HG03103 (cell line): ENCODE results near the gene GALR2.

Experiments
- ATAC-seq: cut with Tn5 transposase; IDR thresholded peaks from one replicate; pipeline ENCODE4 v1.9.1; 2021; ENCODE audit warnings: low read depth; ENCODE audit not compliant: unreplicated experiment

Gene GALR2

DNA sequence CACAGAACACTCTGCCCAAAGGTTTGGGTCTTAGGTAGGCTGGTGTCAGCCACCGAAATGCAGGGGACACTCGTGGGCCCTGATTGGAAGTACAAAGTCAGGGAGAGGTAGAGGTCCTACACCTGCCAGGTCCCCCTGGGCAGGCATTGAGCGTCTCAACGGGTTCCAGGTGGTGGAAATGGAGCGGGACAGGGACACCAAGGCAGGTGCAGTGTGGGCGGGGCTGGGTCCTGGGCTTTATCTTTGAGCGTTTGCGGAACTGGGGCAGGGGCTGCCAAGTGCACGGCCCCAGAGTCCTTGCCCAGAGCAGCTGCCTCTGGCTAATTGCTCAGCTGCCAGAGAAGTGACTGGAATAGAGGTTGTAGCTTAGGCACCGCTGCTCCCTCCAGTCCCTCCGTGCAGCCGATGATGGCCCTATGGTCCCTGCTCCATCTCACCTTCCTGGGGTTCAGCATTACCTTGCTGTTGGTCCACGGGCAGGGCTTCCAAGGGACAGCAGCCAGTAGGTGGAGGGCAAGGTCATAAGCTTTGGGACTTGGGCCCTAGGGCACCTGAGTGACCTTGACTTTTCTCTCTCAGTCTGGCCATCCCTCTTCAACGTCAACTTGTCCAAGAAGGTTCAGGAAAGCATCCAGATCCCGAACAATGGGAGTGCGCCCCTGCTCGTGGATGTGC, 4.4 kb downstream of the GALR2 start, which contains the start of gene ZACN:
ZACN (plus strand) TSS at position 323 of the 675 bp plus-strand sequence; CDS start at position 406, 83 bp downstream.
- no peak for ATAC-seq

GRCh38 chr17:76079535-76079955, 5.0 kb downstream of the GALR2 start:
- ATAC-seq: no peak

DNA sequence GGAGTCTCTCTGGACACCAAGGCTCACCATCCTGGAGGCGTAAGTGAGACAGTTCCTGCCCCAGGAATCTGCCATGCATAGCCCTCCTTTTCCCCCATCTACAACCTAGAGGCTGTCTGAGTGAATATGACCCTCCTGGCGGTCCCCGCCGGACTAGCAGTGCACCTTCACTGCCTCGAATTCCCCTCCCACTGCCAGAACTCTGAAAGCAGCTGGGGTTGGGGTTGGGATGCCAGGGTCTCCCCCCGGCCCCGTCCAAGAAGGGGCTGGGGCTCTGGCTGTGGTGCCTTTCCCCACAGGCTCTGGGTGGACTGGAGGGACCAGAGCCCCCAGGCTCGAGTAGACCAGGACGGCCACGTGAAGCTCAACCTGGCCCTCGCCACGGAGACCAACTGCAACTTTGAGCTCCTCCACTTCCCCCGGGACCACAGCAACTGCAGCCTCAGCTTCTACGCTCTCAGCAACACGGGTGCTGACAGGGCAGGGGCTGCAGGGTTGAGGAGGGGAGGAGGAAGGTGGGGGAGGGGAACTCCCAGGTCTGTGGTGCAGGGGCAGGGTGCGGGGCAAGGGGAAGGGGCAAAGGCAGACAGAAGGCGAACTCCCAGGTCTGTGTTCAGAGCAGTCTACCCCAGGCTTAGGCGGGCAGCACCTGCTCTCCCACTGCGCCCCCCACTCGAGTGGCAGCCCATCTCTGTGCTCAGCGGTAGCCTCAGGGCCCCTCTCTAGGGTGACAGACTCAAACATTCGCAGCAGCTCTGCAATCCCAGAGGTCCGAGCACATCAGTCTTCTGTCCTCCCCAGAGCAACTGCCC, 5.6 kb downstream of the GALR2 start:
- ATAC-seq: no peak

DNA sequence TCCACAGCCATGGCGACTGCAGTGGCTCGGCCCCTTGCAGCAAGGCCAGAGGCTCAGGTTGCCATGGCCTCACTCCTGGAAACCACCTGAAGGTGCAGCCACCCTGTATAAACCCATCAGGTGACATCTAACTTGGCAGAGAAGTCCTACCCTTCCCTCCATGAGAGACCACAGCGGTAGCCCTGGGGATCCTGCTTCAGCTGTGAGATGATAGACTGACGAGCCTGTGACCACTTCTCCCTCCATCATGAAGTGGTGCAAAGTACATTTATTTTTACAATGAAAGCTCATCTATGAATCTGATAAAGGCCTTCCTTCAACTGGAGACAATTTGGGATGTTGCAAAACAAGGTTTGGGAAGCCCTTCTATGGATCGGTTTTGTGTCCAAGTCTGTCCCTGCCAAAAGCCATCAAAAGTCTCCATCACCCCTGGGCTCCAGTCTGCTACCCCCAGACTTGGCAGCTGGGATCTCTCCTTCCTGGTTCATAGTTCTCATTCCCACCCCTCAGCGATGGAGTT, 6.2 kb downstream of the GALR2 start:
- ATAC-seq: no peak

DNA sequence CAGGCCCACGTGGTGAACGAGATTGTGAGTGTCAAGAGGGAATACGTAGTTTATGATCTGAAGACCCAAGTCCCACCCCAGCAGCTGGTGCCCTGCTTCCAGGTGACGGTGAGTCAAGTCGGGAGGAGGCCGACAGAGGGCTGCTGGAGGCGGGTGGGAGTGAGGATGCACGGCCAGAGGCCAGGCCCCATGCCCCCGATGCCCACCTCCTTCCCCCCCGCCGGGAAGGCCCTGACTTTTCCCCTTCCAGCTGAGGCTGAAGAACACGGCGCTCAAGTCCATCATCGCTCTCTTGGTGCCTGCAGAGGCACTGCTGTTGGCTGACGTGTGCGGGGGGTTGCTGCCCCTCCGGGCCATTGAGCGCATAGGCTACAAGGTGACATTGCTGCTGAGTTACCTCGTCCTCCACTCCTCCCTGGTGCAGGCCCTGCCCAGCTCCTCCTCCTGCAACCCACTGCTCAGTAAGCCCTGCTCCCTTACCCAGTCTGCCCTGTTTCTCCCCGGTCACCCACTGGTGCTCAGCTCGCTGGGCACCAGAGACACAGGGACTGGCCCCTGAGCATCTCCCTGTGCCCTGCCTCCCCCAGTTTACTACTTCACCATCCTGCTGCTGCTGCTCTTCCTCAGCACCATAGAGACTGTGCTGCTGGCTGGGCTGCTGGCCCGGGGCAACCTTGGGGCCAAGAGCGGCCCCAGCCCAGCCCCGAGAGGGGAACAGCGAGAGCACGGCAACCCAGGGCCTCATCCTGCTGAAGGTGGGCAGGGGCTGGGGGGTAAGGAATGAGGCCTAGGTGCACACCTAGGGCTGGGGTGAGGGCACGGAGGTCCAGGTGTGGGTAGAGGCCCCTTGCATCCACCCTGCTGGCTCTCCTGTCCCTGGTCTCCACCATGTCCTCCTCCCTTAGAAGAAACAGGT, 7.0 kb downstream of the GALR2 start:
- no peak for ATAC-seq

DNA sequence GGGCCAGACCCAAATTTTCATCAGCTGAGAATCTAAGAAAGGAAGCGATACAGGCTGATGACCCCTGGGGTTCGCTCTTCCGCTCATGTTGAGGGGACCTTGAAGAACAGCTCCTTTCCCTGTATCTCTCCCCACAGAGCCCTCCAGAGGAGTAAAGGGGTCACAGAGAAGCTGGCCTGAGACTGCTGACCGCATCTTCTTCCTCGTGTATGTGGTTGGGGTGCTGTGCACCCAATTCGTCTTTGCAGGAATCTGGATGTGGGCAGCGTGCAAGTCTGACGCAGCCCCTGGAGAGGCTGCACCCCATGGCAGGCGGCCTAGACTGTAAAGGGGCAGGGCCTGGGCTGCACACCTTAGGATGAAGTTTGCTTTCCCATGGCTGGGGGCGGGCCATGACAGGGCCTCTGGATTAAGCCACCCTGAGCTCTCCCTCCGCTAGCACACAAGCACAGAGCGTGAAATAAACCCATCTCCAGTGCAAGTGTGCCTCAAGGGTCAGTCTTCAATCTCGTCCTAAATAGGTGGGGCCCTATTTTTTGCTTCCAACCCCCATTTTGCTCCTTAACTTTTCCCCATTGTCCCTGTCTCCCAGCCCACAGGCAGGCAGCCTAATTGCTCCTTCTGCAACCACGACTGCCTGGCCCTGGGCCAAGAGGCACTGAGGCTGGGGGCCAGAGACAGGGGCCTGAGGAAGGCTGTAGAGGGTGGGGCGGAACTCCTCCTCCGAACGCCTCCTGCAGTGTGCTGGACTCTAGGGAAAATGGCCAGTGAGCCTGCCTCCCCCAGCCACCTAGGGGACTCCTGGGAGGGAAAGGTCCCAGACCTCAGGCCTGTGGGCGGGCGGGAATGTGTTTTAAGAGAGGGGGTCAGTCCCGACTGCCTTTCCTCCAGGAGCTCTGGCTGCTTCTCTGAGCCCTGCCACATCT, 8.0 kb downstream of the GALR2 start:
- no peak for ATAC-seq

DNA sequence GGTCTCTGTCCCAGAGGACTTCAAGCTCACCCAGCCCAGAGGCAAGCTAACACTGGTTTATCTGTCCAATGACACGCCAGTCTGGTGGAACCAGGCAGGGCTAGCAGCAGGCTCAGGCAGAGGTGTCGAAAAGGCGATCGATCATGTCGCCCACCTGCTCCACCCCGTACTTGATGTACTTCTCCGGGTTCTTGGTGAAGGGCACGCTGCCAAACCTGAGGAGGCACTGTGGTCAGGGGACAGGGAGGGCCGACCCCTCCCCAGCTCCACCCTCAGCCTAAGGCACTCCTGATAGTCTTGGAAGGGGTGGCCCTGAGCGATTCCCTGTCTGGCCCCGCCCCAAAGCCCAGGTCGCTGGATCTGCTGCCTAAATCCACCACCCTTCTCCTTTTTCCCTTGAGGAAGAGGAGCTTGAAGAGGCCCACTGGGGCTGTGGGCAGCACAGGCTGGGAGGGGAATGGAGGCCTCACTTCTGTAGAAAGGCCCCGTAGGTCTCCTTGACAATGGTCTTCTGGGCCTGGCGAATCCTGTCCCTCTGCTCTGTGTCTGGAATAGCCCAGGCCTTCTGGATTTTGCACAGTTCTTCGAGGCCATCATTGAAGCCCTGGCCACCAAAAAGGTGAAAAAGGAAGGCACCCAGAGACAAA, 9.1 kb downstream of the GALR2 start:
- no peak for ATAC-seq

- no peak for ATAC-seq
These were observed 10.6 kb downstream of the GALR2 start for GRCh38 chr17:76085066-76085730.

DNA sequence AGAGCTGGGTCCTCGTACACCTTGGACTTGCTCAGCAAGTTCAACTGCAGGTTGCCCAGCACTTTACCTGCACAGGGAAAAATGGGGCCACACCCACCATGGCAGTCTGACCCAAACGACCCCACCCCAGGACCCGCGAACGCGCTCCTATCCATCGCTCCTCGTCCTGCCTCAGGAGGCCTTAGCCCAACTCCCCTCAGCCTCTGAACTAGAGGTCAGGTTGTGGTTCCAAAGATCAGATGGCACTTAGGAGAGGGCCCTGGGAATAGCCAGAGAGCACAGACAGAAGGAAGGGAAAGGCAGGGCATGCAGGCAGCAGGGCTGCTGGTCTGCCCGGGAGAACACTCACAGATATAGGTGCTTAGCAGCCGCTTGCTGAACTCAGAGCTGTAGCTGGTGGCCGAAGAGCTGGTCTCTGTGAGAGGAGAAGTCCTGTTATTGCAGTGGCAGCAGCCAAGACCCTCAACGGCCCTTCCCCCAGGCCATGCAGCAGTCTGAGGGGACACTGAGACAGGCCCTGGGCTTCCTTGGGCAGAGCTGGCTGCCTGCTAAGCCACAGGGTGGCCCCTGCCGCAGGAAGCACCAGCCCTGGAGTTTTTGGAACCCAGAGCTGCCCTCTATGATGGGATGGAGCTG, 11.3 kb downstream of the GALR2 start:
- no peak for ATAC-seq

- no peak for ATAC-seq
These were observed 11.8 kb downstream of the GALR2 start for GRCh38 chr17:76086384-76086783.

DNA sequence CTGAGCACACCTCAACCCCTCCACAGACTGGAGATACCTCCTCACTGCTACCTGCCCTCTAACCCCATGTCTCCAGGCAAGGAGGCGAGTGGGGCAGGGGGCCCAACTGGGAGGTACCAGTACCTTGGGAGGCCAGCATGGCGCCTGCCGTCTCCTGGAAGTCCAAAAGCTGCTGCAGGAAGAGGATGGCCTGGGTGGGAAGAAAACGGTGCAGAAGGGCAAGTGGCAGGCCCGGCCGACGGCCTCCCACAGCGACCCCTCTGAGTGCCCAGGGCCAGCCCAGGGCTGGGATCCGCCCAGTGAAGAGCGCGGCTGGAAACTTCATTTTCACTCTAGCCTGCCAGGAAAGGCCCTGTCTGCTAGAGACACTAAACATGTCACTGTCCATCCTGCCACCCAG, 12.9 kb downstream of the GALR2 start:
- no peak for ATAC-seq

DNA sequence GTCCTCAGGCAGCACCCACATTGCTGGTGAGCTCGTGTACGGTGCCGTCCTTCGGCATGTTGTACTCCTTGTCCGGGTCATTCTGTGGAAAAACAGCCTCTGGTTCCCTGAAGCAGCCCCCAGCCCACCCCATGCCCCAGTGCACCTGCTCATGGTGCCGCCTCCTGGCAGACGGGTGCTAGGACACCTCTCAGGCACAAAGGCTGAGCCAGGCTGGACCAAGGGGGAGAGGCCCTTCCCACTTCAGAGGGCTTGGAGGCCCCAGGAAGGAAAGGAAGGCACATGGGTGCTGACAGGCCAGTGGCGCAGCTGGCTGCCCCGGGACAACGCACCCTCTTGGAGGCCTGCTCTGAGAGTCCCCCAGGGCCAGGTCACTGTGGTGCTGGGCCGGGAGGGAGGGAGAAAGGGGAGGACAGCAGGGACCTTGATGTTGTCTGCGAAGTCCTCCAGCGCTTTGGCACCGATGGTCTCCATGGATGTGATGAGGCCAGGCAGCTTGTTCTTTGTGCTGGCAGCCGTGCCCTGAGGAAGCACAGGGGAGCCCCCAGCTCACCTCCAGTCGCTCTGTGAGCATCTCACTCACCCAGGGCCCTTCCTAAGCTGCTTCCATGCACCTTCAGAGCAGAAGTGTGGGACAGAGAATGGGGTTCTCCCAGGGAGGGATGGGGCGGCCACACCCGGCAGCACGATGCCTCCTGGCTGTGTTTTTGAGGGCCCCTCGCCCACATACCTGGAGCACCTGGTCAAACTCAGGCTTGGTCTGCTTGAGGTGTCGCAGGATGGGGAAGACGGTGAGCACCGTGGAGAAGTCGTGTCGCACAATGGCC, 13.7 kb downstream of the GALR2 start:
- no peak for ATAC-seq

DNA sequence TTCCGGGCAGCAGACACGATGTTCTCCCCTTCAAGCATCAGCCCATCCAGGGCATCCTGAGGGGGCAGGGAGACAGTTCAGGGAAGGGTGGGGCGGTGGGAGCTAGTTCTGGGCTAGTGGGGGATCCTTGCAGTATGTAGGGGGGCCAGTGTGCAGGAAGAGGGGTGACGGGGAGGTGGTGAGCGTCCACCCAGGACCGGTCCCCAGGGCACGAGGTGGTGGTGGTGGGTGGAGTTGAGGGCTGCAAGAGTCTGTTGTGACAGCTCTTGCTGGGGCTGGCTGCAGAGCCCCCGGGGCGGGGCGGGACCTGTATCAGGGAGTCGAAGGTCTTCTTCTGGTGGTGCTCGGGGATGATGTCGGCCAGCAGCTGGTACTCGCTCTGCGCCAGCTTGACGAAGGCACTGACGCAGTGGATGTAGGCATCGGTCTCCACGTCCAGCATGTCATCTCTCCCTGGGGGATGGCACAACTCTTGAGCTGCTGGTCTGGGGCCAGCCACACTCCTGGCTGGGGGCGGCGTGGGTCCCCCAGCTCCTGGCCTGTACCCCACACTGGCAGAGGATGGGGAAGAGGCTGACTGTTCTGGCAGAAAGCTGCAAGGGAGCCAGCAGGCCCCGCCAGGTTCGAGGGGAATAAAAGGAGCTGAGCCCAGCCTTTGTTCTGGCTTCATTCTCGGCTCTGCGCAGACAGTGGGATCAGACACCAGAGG, 14.4 kb downstream of the GALR2 start:
- no peak for ATAC-seq

- no peak for ATAC-seq
These were observed 15.3 kb downstream of the GALR2 start for GRCh38 chr17:76089680-76090516.

DNA sequence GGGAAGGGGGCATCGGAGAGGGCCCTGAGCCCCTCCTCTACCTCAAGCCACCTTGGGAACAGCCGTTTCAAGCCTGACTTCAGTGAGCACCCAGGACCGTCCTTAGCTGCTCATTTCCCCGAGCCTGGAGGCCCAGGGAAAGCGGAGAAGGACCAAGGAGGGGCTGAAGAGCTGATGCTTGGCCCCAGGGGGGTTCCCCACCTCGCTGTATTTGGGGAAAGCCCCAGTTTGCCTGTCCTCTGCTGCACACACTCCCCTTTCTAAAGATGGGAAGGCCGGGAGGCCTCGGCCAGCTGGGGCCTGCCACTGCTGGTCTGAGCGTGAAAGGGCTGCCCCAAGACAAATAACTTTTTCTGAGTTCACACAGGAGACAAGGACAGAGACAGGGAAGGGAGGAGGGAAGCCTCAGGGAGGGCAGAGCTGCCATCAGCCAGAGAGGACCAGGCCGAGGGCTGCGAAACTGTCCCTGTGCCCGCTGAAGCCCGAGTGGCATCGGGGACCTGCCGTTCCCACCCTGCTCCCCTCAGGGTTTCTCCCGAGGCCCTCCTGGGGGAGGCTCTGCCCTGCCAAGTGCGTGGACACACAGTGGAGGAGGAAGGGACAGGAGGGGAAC, 16.0 kb downstream of the GALR2 start:
- ATAC-seq: no peak
